HG02588 (cell line): ENCODE results near the gene AP5Z1.
A peak's percentile ranks its signal among the peaks of the same experiment; 100 is the strongest.

Experiments
- ATAC-seq: cut with Tn5 transposase; IDR thresholded peaks from one replicate; pipeline ENCODE4 v1.9.1; 2021; ENCODE audit warnings: mild to moderate bottlenecking, moderate library complexity; ENCODE audit not compliant: unreplicated experiment

The AP5Z1 gene

GRCh38 chr7:4765776-4766490 lies 9.5 kb upstream of the AP5Z1 start:
- no peak for ATAC-seq

- ATAC-seq: no peak
Measured at GRCh38 chr7:4766666-4767519, 8.5 kb upstream of the AP5Z1 start.

GRCh38 chr7:4768597-4769569 lies 6.5 kb upstream of the AP5Z1 start:
- no peak for ATAC-seq

- no peak for ATAC-seq
Measured at GRCh38 chr7:4769761-4770160, 5.7 kb upstream of the AP5Z1 start.

GRCh38 chr7:4770886-4771285 lies 4.5 kb upstream of the AP5Z1 start:
- ATAC-seq: no peak

- ATAC-seq: no peak
Measured at GRCh38 chr7:4771737-4772136, 3.7 kb upstream of the AP5Z1 start.

GRCh38 chr7:4772306-4772705 lies 3.1 kb upstream of the AP5Z1 start:
- ATAC-seq: no peak

- ATAC-seq: no peak
Measured at GRCh38 chr7:4774007-4774406, 1.4 kb upstream of the AP5Z1 start.

- peak; percentile 18 for ATAC-seq
Measured at GRCh38 chr7:4774658-4775249, 669 bp upstream of the AP5Z1 start.

- no peak for ATAC-seq
Measured at GRCh38 chr7:4775848-4776623, 613 bp downstream of the AP5Z1 start.

- ATAC-seq: no peak
Measured at GRCh38 chr7:4779118-4779517, 3.7 kb downstream of the AP5Z1 start.

GRCh38 chr7:4781366-4782069 lies 6.1 kb downstream of the AP5Z1 start:
- ATAC-seq: no peak

- ATAC-seq: no peak
Measured at GRCh38 chr7:4782333-4783291, 7.2 kb downstream of the AP5Z1 start.

- ATAC-seq: no peak
Measured at GRCh38 chr7:4783292-4783652, 7.8 kb downstream of the AP5Z1 start.

GRCh38 chr7:4783762-4784351 lies 8.4 kb downstream of the AP5Z1 start:
- ATAC-seq: no peak

GRCh38 chr7:4784799-4785198 lies 9.4 kb downstream of the AP5Z1 start:
- no peak for ATAC-seq

- ATAC-seq: no peak
Measured at GRCh38 chr7:4785371-4785770, 9.9 kb downstream of the AP5Z1 start.

- no peak for ATAC-seq
Measured at GRCh38 chr7:4786015-4786414, 10.6 kb downstream of the AP5Z1 start.
